ENCODE results near the gene UFSP2.

Gene UFSP2

GRCh38 chr4:185426960-185427688, 1.4 kb upstream of the UFSP2 start:
- FAIRE-seq: no peak

GRCh38 chr4:185424905-185425646, 688 bp downstream of the UFSP2 start:
- FAIRE-seq: no peak

GRCh38 chr4:185421366-185422124, 4.2 kb downstream of the UFSP2 start:
- no peak for FAIRE-seq

- FAIRE-seq: no peak
These were observed 8.8 kb downstream of the UFSP2 start for GRCh38 chr4:185416955-185417354.

GRCh38 chr4:185412412-185412811, 13.4 kb downstream of the UFSP2 start:
- FAIRE-seq: no peak

GRCh38 chr4:185411849-185412248, 13.9 kb downstream of the UFSP2 start:
- FAIRE-seq: no peak

- FAIRE-seq: no peak
These were observed 17.3 kb downstream of the UFSP2 start for GRCh38 chr4:185408432-185408831.

- FAIRE-seq: no peak
These were observed 20.3 kb downstream of the UFSP2 start for GRCh38 chr4:185405296-185405999.

GRCh38 chr4:185404031-185404430, 21.7 kb downstream of the UFSP2 start:
- no peak for FAIRE-seq

GRCh38 chr4:185399466-185399865, 26.3 kb downstream of the UFSP2 start:
- no peak for FAIRE-seq

- no peak for FAIRE-seq
These were observed 27.1 kb downstream of the UFSP2 start for GRCh38 chr4:185398618-185399017.

- FAIRE-seq: no peak
These were observed 28.9 kb downstream of the UFSP2 start, which contains the start of gene ANKRD37 for GRCh38 chr4:185396724-185397385. TSS of gene ANKRD37 (plus strand) at chr4:185396841. CDS start at chr4:185396924, 83 bp downstream.

- FAIRE-seq: no peak
These were observed 29.6 kb downstream of the UFSP2 start for GRCh38 chr4:185395956-185396723.

- FAIRE-seq: no peak
These were observed 30.4 kb downstream of the UFSP2 start, which contains the start of gene LRP2BP for GRCh38 chr4:185395238-185395955. TSS of gene LRP2BP (minus strand) at chr4:185395924. CDS start at chr4:185378186, 17,738 bp downstream.

- no peak for FAIRE-seq
These were observed 31.1 kb downstream of the UFSP2 start for GRCh38 chr4:185394568-185395237.

- FAIRE-seq: no peak
These were observed 33.6 kb downstream of the UFSP2 start for GRCh38 chr4:185392156-185392555.

GRCh38 chr4:185390941-185391340, 34.8 kb downstream of the UFSP2 start:
- FAIRE-seq: no peak

GRCh38 chr4:185387957-185388356, 37.8 kb downstream of the UFSP2 start:
- no peak for FAIRE-seq

GRCh38 chr4:185384930-185385331, 40.8 kb downstream of the UFSP2 start:
- no peak for FAIRE-seq

GRCh38 chr4:185384061-185384460, 41.7 kb downstream of the UFSP2 start:
- FAIRE-seq: no peak

Data from A204.1 (cell line).